Caco-2 (cell line): ENCODE results near the gene HMSD. TPM values are rescaled to one million over a fixed set of nuclear protein-coding genes. Genes with fewer than 3 reads are reported as not detected.

Experiments used
- BruUV-seq: library from RNA; stranded (reverse); fragments of 400-500 nt; replicated peaks from 2 replicates; lab custom pipeline; 2021; lab: Mats Ljungman, UMichigan
- CTCF ChIA-PET: fragments of 300-600 bp; sonication (Branson Sonifier 250); formaldehyde crosslinking; loops from one replicate; lab custom pipeline; 2022; ENCODE audit warnings: antibody characterized with exemption; lab: Charles Lee
- POLR2A ChIA-PET: fragments of 300-600 bp; sonication (Branson Sonifier 250); formaldehyde crosslinking; loops from one replicate; lab custom pipeline; 2022; ENCODE audit warnings: antibody characterized with exemption; lab: Charles Lee
- DNase-seq, 2 experiments: peaks; one replicate each; pipeline versions ENCODE4 v3.0.0 to v3.0.0-alpha.2; 2020 to 2022
- H3K27me3 ChIP-seq: replicated peaks from 2 replicates; pipeline ENCODE4 v1.6.0; 2011; ENCODE audit warnings: low read length; ENCODE audit not compliant: control insufficient read depth, insufficient read depth
- H3K36me3 ChIP-seq: 2 replicates; pipeline ENCODE4 v1.5.1; 2011; ENCODE audit warnings: low read length; ENCODE audit not compliant: control insufficient read depth, insufficient read depth
- H3K4me1 ChIP-seq: fragments of 250-450 bp; sonication (Bioruptor Pico); 2 replicates; pipeline ENCODE4 v1.5.1; 2020; ENCODE audit warnings: mild to moderate bottlenecking
- H3K4me3 ChIP-seq: 2 replicates; pipeline ENCODE4 v1.5.1; 2011; ENCODE audit warnings: low read depth, mild to moderate bottlenecking, control low read depth, low read length
- H3K9me3 ChIP-seq: fragments of 250-450 bp; sonication (Bioruptor Pico); 2 replicates; pipeline ENCODE4 v1.5.1; 2020; ENCODE audit warnings: mild to moderate bottlenecking, moderate library complexity
- H3K27ac Mint-ChIP-seq: one replicate; pipeline ENCODE4 v1.8.0; 2022; ENCODE audit warnings: mixed read lengths; ENCODE audit not compliant: unreplicated experiment
- H3K27me3 Mint-ChIP-seq: one replicate; pipeline ENCODE4 v1.8.0; 2022; ENCODE audit warnings: mixed read lengths; ENCODE audit not compliant: insufficient read depth, unreplicated experiment
- H3K36me3 Mint-ChIP-seq: one replicate; pipeline ENCODE4 v1.8.0; 2022; ENCODE audit warnings: mild to moderate bottlenecking, mixed read lengths; ENCODE audit not compliant: insufficient read depth, unreplicated experiment
- H3K4me1 Mint-ChIP-seq: one replicate; pipeline ENCODE4 v1.8.0; 2022; ENCODE audit warnings: low read depth, mixed read lengths; ENCODE audit not compliant: unreplicated experiment
- H3K4me3 Mint-ChIP-seq: one replicate; pipeline ENCODE4 v1.8.0; 2022; ENCODE audit warnings: mild to moderate bottlenecking, moderate library complexity, mixed read lengths; ENCODE audit not compliant: unreplicated experiment
- H3K9me3 Mint-ChIP-seq: one replicate; pipeline ENCODE4 v1.8.0; 2022; ENCODE audit warnings: mixed read lengths; ENCODE audit not compliant: unreplicated experiment
- CTCF ChIP-seq, 2 experiments: fragments of 200-600 bp in 1 of 2; IDR thresholded peaks; 1 replicate in 1 of 2; 2 replicates in 1 of 2; pipeline versions ENCODE4 v1.5.1 to v1.8.0; 2011 to 2022; ENCODE audit warnings: antibody characterized with exemption in 1 of 2, control low read depth in 1 of 2, inconsistent platforms in 1 of 2, low read depth in 1 of 2, low read length in 1 of 2, mild to moderate bottlenecking in 1 of 2, moderate library complexity in 1 of 2; ENCODE audit not compliant: insufficient read depth in 1 of 2, severe bottlenecking in 1 of 2, unreplicated experiment in 1 of 2
- intact Hi-C: fragments of 100-400 bp; cut with micrococcal nuclease; formaldehyde crosslinking; loops from one replicate; pipeline ENCODE4 v1.10.0; 2022; ENCODE audit not compliant: unreplicated experiment
- total RNA-seq: library from RNA; stranded (reverse); gene quantifications from 2 replicates; pipeline ENCODE4 v1.2.3, GENCODE V29; 2022

HMSD gene
- total RNA-seq, 1 experiment from 2014 or later: not detected

GRCh38 chr18:63977040-63977439, 27.9 kb downstream of the HMSD start:
- intact Hi-C loops: no loop called here
- TF ChIP-seq CTCF (IDR thresholded peaks at IDR 0.05; ENCODE audit: insufficient read depth in 1 of 2, low read depth in 1 of 2, low read length in 1 of 2, severe bottlenecking in 1 of 2, unreplicated experiment in 1 of 2): no peak
- Mint-ChIP-seq H3K4me3 (no peak overlapping the region), H3K27ac (no peak overlapping the region), H3K27me3 (no peaks in the 10 kb centered on the region), H3K9me3 (no peaks in the 10 kb centered on the region), H3K36me3 (no peaks in the 10 kb centered on the region), H3K4me1 (no peaks in the 10 kb centered on the region)
- Histone ChIP-seq H3K36me3 (no peaks in the 10 kb centered on the region), H3K9me3 (no peaks in the 10 kb centered on the region), H3K4me1 (no peaks in the 10 kb centered on the region), H3K27me3 (no peaks in the 10 kb centered on the region), H3K4me3 (no peak overlapping the region)
- ChIA-PET CTCF (no interaction called here), POLR2A (no interaction called here)
- no TSS peak for BruUV-seq
- no peak for DNase-seq

- no peaks in the 10 kb centered on the region for H3K27me3 Mint-ChIP-seq
- no peaks in the 10 kb centered on the region for H3K36me3 Mint-ChIP-seq
- H3K9me3 Mint-ChIP-seq: no peaks in the 10 kb centered on the region
- H3K27me3 ChIP-seq: no peaks in the 10 kb centered on the region
- H3K4me1 ChIP-seq: no peaks in the 10 kb centered on the region
- no peak overlapping the region for H3K4me3 ChIP-seq
- ChIA-PET CTCF (no interaction called here), POLR2A (no interaction called here)
- no TSS peak for BruUV-seq
- H3K4me3 Mint-ChIP-seq: no peak overlapping the region
- H3K36me3 ChIP-seq: no peaks in the 10 kb centered on the region
- no peak overlapping the region for H3K27ac Mint-ChIP-seq
- no peaks in the 10 kb centered on the region for H3K9me3 ChIP-seq
- no peaks in the 10 kb centered on the region for H3K4me1 Mint-ChIP-seq
- peak; percentile 47 to 48 for DNase-seq
- TF ChIP-seq CTCF (IDR thresholded peaks at IDR 0.05; ENCODE audit: insufficient read depth in 1 of 2, low read depth in 1 of 2, low read length in 1 of 2, severe bottlenecking in 1 of 2, unreplicated experiment in 1 of 2): peak; percentile 47 to 63
- intact Hi-C loops: loop anchor here (1.0 kb wide), 2 partner anchors 16 to 88 kb away; no protein-coding TSS in a partner anchor
Measured at GRCh38 chr18:63979409-63979920, 30.4 kb downstream of the HMSD start.

GRCh38 chr18:63980027-63980426, 30.9 kb downstream of the HMSD start:
- no peaks in the 10 kb centered on the region for H3K9me3 Mint-ChIP-seq
- ChIA-PET POLR2A (no interaction called here), CTCF (no interaction called here)
- Histone ChIP-seq H3K9me3 (no peaks in the 10 kb centered on the region), H3K36me3 (no peaks in the 10 kb centered on the region), H3K4me1 (no peaks in the 10 kb centered on the region), H3K27me3 (no peaks in the 10 kb centered on the region), H3K4me3 (no peak overlapping the region)
- H3K4me3 Mint-ChIP-seq: no peak overlapping the region
- no peak for TF ChIP-seq CTCF (IDR thresholded peaks at IDR 0.05; ENCODE audit: insufficient read depth in 1 of 2, low read depth in 1 of 2, low read length in 1 of 2, severe bottlenecking in 1 of 2, unreplicated experiment in 1 of 2)
- DNase-seq: no peak
- no peaks in the 10 kb centered on the region for H3K27me3 Mint-ChIP-seq
- H3K27ac Mint-ChIP-seq: no peak overlapping the region
- no peaks in the 10 kb centered on the region for H3K36me3 Mint-ChIP-seq
- intact Hi-C loops: no loop called here
- no TSS peak for BruUV-seq
- H3K4me1 Mint-ChIP-seq: no peaks in the 10 kb centered on the region
